Transverse colon (tissue), 4 donors: ENCODE results near the gene LRP5. TPM values are rescaled to one million over a fixed set of nuclear protein-coding genes. Genes with fewer than 3 reads are reported as not detected.

ENCODE experiments used
- DNase-seq: peaks from one replicate; pipeline ENCODE4 v3.0.0-alpha.2; 2019
- H3K27ac ChIP-seq, 4 donors: fragments of 200-600 bp; sonication (generic); 2 replicates each; pipeline ENCODE4 v1.5.1; 2016 to 2018; ENCODE audit warnings: inconsistent platforms in 4 of 4
- H3K27me3 ChIP-seq: fragments of 200-600 bp; sonication (generic); 2 replicates; pipeline ENCODE4 v1.5.1; 2017; ENCODE audit warnings: inconsistent platforms
- H3K36me3 ChIP-seq, 4 donors: fragments of 200-600 bp; sonication (generic); 2 replicates each; pipeline ENCODE4 v1.5.1; 2017 to 2019; ENCODE audit warnings: inconsistent platforms in 4 of 4
- H3K4me1 ChIP-seq, 4 donors: fragments of 200-600 bp; sonication (generic); 2 replicates each; pipeline ENCODE4 v1.5.1; 2017 to 2020; ENCODE audit warnings: inconsistent platforms in 4 of 4
- H3K4me3 ChIP-seq, 4 donors: fragments of 200-600 bp; sonication (generic); 1 replicate in 1 of 4; 2 replicates in 3 of 4; pipeline versions ENCODE4 v1.5.1 to v1.6.1; 2017 to 2019; ENCODE audit warnings: inconsistent platforms in 4 of 4
- H3K9me3 ChIP-seq, 2 donors: fragments of 200-600 bp; sonication (generic); 2 replicates each; pipeline ENCODE4 v1.5.1; 2017 to 2019; ENCODE audit warnings: inconsistent platforms in 2 of 2
- EP300 ChIP-seq: sonication (generic); formaldehyde crosslinking; IDR thresholded peaks from one replicate; pipeline ENCODE4 v1.6.1; 2017; ENCODE audit warnings: antibody characterized with exemption, low read depth
- POLR2A ChIP-seq: fragments of 450-650 bp; IDR thresholded peaks from one replicate; pipeline ENCODE4 v1.6.1; 2016; ENCODE audit warnings: antibody characterized with exemption, mild to moderate bottlenecking, moderate library complexity
- POLR2AphosphoS5 ChIP-seq, 3 donors: sonication (generic); formaldehyde crosslinking; IDR thresholded peaks; one replicate each; pipeline ENCODE4 v1.6.1; 2016; ENCODE audit warnings: antibody characterized with exemption in 3 of 3
- WGBS, 2 donors: methylation state at CpG; one replicate each; pipeline ENCODE4 v1.1.5; 2018; ENCODE audit warnings: low coverage in 1 of 2; 5-methylcytosine and 5-hydroxymethylcytosine counted together
- in situ Hi-C, 4 donors: fragments of 200-750 bp; cut with MboI; loops; one replicate each; pipeline versions ENCODE4 v1.15.0 to v1.15.1; 2017; ENCODE audit warnings: low sequenced_read_pairs in 3 of 4, low pct_ligation_motif_present in 1 of 4, low pct_unique_long_range_greater_than_20kb in 1 of 4
- intact Hi-C: fragments of 100-400 bp; cut with DNase I; formaldehyde crosslinking; loops from one replicate; pipeline ENCODE4 v1.15.1; 2023; ENCODE audit warnings: low total_unique reads
- total RNA-seq, 4 donors: library from RNA; depleted of rRNA; stranded (reverse); fragments of >200 nt; gene quantifications; one replicate each; pipeline ENCODE4 v1.1.0, GENCODE V29; 2016
- TF ChIP-seq, protein P1 (sequence below), 5 experiments: fragments of 200-600 bp in 3 of 5; fragments of 450-650 bp in 2 of 5; sonication (generic) in 3 of 5; IDR thresholded peaks; 1 replicate in 2 of 5; 2 replicates in 3 of 5; pipeline ENCODE4 v1.5.1; 2016 to 2017; ENCODE audit warnings: antibody characterized with exemption in 5 of 5, inconsistent platforms in 3 of 5, mild to moderate bottlenecking in 2 of 5, moderate library complexity in 1 of 5

LRP5 gene
- total RNA-seq, 4 donors from 2014 or later: 72.6 to 138 (median 82.3) TPM

DNA sequence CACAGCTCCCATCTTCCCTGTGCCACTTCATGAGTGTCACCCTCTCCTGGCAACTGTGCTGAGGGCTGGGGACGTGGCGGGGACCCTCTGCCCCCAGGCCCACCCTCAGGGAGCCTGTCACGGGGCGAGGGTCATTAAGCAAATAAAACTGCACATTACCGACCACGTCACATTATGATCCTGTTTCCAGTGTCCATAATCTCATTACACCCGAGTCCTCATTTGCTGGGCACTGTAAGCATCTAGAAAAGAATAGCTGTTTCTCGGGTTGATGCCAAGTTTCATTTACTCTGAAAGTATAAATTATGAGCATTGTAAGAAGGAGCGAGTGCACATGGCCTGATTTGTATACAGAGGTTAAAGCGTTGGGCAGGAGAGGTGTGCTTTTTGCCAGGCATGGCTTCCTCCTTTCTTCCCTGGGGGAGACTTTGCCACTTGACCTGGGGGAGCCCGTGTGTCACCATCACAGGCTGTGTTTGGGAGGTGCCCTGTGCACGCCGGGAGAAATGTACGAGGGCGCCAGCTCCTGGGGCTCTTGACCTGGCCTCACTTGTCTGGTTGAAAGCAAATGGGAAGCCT is 50.5 kb downstream of the LRP5 start:
- peaks cover 0 to 11% (median 0%) of the 10 kb centered on the region in 4 donors for H3K36me3 ChIP-seq
- peaks cover 0 to 6% (median 0%) of the 10 kb centered on the region in 4 donors for H3K4me1 ChIP-seq
- H3K9me3 ChIP-seq: no peaks in the 10 kb centered on the region
- DNase-seq: no peak
- H3K27me3 ChIP-seq: no peaks in the 10 kb centered on the region
- WGBS, 2 donors: 79 to 85% methylated on average over 2 to 15 of the region's 15 CpGs
- H3K4me3 ChIP-seq: no peak overlapping the region
- H3K27ac ChIP-seq: peak overlapping the region in 3 of 4 donors; percentile 44 to 73 (median 55)
- intact Hi-C loops: no loop called here
- TF ChIP-seq, protein P1, sequence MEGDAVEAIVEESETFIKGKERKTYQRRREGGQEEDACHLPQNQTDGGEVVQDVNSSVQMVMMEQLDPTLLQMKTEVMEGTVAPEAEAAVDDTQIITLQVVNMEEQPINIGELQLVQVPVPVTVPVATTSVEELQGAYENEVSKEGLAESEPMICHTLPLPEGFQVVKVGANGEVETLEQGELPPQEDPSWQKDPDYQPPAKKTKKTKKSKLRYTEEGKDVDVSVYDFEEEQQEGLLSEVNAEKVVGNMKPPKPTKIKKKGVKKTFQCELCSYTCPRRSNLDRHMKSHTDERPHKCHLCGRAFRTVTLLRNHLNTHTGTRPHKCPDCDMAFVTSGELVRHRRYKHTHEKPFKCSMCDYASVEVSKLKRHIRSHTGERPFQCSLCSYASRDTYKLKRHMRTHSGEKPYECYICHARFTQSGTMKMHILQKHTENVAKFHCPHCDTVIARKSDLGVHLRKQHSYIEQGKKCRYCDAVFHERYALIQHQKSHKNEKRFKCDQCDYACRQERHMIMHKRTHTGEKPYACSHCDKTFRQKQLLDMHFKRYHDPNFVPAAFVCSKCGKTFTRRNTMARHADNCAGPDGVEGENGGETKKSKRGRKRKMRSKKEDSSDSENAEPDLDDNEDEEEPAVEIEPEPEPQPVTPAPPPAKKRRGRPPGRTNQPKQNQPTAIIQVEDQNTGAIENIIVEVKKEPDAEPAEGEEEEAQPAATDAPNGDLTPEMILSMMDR (IDR thresholded peaks at IDR 0.05): no peak
- TF ChIP-seq POLR2AphosphoS5 (IDR thresholded peaks at IDR 0.05): peak in 2 of 3 donors; percentile 31 to 50
- in situ Hi-C loops: no loop called here

GRCh38 chr11:68363776-68364175 is 51.4 kb downstream of the LRP5 start:
- H3K27ac ChIP-seq: peak overlapping the region in 1 of 4 donors; percentile 36
- DNase-seq: no peak
- intact Hi-C loops (no loop called here), in situ Hi-C loops (no loop called here)
- peaks cover 0 to 6% (median 0%) of the 10 kb centered on the region in 4 donors for H3K4me1 ChIP-seq
- 88 to 100% methylated on average over 3 to 10 of the region's 20 CpGs for WGBS, 2 donors
- TF ChIP-seq POLR2A: no peak
- TF ChIP-seq, protein P1 (IDR thresholded peaks at IDR 0.05): no peak
- no peak for TF ChIP-seq EP300
- no peak for TF ChIP-seq POLR2AphosphoS5 (IDR thresholded peaks at IDR 0.05)
- no peak overlapping the region for H3K4me3 ChIP-seq
- H3K27me3 ChIP-seq: no peaks in the 10 kb centered on the region
- H3K9me3 ChIP-seq: no peaks in the 10 kb centered on the region
- H3K36me3 ChIP-seq: peaks cover 0 to 6% (median 0%) of the 10 kb centered on the region in 4 donors

DNA sequence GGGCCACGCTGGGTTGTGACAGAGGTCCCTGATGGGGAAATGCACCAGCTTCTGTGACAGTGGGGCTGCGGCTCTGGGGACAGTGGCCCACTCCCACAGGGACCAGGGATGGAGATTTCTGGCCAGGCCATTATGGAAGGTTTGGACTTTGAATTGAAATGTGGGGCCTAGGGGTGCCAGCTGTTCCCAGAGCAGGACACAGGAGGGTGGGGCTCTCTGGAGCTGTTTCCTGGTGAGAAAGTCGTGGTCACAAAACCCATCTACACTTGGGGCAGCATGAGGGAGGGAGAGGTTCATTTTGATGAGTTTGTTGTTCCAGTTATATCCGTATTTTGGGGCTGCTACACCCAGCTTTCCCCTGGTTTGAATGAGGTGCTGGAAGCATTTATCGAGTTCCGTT is 52.2 kb downstream of the LRP5 start:
- in situ Hi-C loops (no loop called here), intact Hi-C loops (no loop called here)
- TF ChIP-seq, protein P1 (IDR thresholded peaks at IDR 0.05): no peak
- TF ChIP-seq EP300: no peak
- no peak for TF ChIP-seq POLR2A
- TF ChIP-seq POLR2AphosphoS5 (IDR thresholded peaks at IDR 0.05): no peak
- Histone ChIP-seq H3K36me3 (no peaks in the 10 kb centered on the region), H3K9me3 (no peaks in the 10 kb centered on the region), H3K4me1 (peaks cover 0 to 6% (median under 1%) of the 10 kb centered on the region in 4 donors), H3K27ac (no peak overlapping the region), H3K27me3 (no peaks in the 10 kb centered on the region), H3K4me3 (no peak overlapping the region)
- 84 to 100% methylated on average over 2 to 6 of the region's 6 CpGs for WGBS, 2 donors
- DNase-seq: no peak

DNA sequence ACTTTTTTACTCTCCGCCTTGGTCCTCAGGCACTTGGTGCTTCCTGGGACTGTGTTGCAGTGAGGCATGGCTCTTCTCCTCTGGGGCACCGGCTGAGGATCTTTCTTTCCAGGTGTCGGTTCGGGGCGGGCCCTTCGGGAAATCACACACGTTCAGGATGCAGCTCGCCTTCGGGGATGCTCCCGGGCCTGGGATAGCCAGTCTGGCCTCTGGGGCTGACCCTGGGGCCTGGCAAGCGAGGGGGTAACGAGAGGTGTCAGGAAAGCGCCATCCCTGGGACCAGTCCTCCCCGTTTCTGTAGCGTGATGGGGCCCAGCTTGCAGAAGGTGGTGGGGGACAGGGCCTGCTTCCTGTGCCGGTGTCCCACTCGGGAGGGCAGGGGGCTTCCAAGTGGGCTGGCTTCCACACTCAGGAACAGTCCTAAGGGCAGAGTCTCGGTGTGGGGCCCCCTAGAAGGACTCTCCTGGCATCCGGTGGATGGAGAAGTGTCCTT is 53.6 kb downstream of the LRP5 start:
- Histone ChIP-seq H3K27ac (no peak overlapping the region), H3K4me1 (peaks cover 9 to 19% (median 14%) of the 10 kb centered on the region in 4 donors), H3K9me3 (no peaks in the 10 kb centered on the region), H3K27me3 (no peaks in the 10 kb centered on the region), H3K36me3 (no peaks in the 10 kb centered on the region), H3K4me3 (no peak overlapping the region)
- 86 to 97% methylated on average over 6 to 19 of the region's 19 CpGs for WGBS, 2 donors
- intact Hi-C loops: no loop called here
- no peak for DNase-seq
- TF ChIP-seq POLR2A: no peak
- TF ChIP-seq, protein P1 (IDR thresholded peaks at IDR 0.05): no peak
- TF ChIP-seq EP300: no peak
- in situ Hi-C loops: no loop called here
